ENCODE data around the gene PPP1R11.

Gene PPP1R11, protein sequence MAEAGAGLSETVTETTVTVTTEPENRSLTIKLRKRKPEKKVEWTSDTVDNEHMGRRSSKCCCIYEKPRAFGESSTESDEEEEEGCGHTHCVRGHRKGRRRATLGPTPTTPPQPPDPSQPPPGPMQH

DNA sequence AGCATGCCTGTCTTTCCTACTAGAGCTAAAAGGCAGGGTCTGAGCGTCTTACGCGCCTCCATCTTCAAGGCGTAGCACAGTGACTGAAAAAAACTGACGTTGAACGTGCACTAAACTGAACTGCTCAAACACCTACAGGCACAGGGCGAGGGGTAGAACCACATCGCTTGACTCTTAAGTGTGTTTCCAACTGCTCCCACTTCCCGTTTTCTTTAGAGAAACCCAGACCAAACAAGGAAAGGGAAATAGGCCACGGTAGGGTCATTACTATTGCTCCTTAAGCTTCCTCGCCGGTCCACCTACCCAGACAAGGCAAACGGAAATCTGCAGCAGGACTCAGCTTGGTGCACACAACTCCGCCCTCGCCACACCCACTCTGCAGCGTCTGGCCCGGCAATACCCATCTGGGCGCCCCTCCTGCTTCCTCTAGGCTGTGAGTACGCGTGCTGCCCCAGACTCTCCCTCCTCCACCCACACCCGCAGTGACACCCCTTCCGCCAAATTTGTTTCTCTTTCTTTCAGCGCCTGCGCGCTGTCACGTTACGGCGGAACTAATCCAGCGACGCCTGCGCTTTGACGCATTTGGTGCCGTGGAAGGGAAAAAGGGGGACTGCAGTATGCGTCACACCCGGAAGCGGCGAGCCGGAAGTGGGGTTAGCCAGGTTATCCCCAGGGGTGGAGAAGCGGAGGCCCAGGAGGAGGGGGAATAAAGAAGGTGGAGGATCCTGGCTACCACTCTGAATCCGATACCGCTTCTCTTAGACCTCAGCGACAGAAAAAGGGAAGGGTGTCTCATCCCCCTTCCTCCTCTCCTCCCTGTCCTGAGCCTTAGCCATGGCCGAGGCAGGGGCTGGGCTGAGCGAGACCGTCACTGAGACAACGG lies at the start of gene PPP1R11:
Gene PPP1R11 (plus strand): TSS at position 622 of the 883 bp plus-strand sequence. CDS start 213 bp downstream, at position 835.
- Histone ChIP-seq H3K79me2 (ENCODE audit: insufficient read depth, low read length) (peaks cover 47% of the 10 kb centered on the region), H3K36me3 (ENCODE audit: insufficient read depth, low read length) (no peaks in the 10 kb centered on the region; the same call in 1 of the 2 replicates), H3F3A (ENCODE audit: low read depth) (no peaks in the 10 kb centered on the region), H3K4me1 (ENCODE audit: insufficient read depth, low read length, poor library complexity, severe bottlenecking) (peaks cover 39% of the 10 kb centered on the region), H3K9ac (ENCODE audit: low read depth, low read length, poor library complexity, severe bottlenecking) (peak within 1 kb of the TSS; percentile 84), H3K4me2 (ENCODE audit: low read depth, low read length, poor library complexity, severe bottlenecking) (peak within 1 kb of the TSS; percentile 95), H3K4me3 (ENCODE audit: low read length, poor library complexity, severe bottlenecking) (peak within 1 kb of the TSS; percentile 89), H4K20me1 (ENCODE audit: insufficient read depth, low read length, poor library complexity, severe bottlenecking) (peaks cover 8% of the 10 kb centered on the region), H3K9me3 (ENCODE audit: insufficient read depth, low read depth, low read length) (no peaks in the 10 kb centered on the region), H3K27me3 (ENCODE audit: insufficient read depth, low read length, poor library complexity, severe bottlenecking) (no peaks in the 10 kb centered on the region), H2AFZ (ENCODE audit: low read length) (peak within 1 kb of the TSS; percentile 79), H3K9me2 (replicated peaks; ENCODE audit: low read depth, low read length) (no peaks in the 10 kb centered on the region)
- TF ChIP-seq, protein P1, sequence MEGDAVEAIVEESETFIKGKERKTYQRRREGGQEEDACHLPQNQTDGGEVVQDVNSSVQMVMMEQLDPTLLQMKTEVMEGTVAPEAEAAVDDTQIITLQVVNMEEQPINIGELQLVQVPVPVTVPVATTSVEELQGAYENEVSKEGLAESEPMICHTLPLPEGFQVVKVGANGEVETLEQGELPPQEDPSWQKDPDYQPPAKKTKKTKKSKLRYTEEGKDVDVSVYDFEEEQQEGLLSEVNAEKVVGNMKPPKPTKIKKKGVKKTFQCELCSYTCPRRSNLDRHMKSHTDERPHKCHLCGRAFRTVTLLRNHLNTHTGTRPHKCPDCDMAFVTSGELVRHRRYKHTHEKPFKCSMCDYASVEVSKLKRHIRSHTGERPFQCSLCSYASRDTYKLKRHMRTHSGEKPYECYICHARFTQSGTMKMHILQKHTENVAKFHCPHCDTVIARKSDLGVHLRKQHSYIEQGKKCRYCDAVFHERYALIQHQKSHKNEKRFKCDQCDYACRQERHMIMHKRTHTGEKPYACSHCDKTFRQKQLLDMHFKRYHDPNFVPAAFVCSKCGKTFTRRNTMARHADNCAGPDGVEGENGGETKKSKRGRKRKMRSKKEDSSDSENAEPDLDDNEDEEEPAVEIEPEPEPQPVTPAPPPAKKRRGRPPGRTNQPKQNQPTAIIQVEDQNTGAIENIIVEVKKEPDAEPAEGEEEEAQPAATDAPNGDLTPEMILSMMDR (conservative IDR thresholded peaks at IDR 0.05; ENCODE audit: low read length): no peak
- no peak for TF ChIP-seq EZH2phosphoT487 (IDR thresholded peaks at IDR 0.05; ENCODE audit: borderline replicate concordance)

DNA sequence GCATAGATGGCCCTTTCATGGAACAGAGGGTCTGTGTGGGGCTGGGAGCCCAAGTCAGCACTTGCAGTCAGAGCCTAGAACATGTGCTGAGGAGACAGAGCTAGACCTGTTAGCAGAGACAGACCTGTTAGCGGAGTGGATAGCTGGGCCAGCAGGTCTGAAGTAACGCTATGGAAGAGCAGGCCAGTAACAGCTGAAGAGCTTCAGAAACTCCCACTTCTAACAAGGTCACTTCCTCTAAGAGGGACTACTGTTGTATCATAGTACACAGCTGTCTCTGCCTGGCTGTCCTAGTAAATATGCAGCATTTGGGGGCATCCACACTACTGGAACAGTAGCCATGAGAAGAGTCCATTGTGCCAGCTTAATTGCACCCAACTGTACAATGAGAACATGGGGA lies 47.2 kb upstream of the PPP1R11 start:
- H3K9ac ChIP-seq (ENCODE audit: low read depth, low read length, poor library complexity, severe bottlenecking): no peak overlapping the region
- no peak overlapping the region for H2AFZ ChIP-seq (ENCODE audit: low read length)
- H3F3A ChIP-seq (ENCODE audit: low read depth): no peaks in the 10 kb centered on the region
- TF ChIP-seq EZH2phosphoT487 (IDR thresholded peaks at IDR 0.05; ENCODE audit: borderline replicate concordance): no peak
- TF ChIP-seq, protein P1 (conservative IDR thresholded peaks at IDR 0.05; ENCODE audit: low read length): no peak
- H3K79me2 ChIP-seq (ENCODE audit: insufficient read depth, low read length): no peaks in the 10 kb centered on the region
- no peak overlapping the region for H3K4me3 ChIP-seq (ENCODE audit: low read length, poor library complexity, severe bottlenecking)
- no peak overlapping the region for H3K4me2 ChIP-seq (ENCODE audit: low read depth, low read length, poor library complexity, severe bottlenecking)
- no peaks in the 10 kb centered on the region for H3K9me3 ChIP-seq (ENCODE audit: insufficient read depth, low read depth, low read length)
- no peaks in the 10 kb centered on the region for H3K9me2 ChIP-seq (replicated peaks; ENCODE audit: low read depth, low read length)
- H4K20me1 ChIP-seq (ENCODE audit: insufficient read depth, low read length, poor library complexity, severe bottlenecking): no peaks in the 10 kb centered on the region
- no peaks in the 10 kb centered on the region for H3K27me3 ChIP-seq (ENCODE audit: insufficient read depth, low read length, poor library complexity, severe bottlenecking)
- no peaks in the 10 kb centered on the region for H3K4me1 ChIP-seq (ENCODE audit: insufficient read depth, low read length, poor library complexity, severe bottlenecking)
- no peaks in the 10 kb centered on the region for H3K36me3 ChIP-seq (ENCODE audit: insufficient read depth, low read length)

DNA sequence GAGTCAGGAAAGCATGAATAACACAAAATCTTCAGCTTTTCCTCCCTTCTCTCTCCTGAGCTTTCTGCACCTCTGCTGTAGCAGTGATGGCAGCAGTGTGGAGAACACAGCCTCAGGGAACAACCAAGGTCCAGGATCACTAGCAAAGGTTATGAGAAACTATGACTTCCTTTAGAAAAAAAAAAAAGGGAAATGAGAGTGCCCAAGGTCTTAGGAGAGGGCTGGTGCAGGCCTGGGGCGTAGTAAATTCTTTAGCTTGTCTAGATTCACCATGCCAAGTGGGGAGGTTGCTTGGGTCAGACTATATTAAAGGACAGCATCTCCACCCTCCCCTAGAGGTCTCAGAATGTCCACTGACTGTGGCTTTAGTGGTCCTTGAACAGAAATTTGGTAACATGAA lies 46.4 kb upstream of the PPP1R11 start:
- Histone ChIP-seq H3K4me1 (ENCODE audit: insufficient read depth, low read length, poor library complexity, severe bottlenecking) (no peaks in the 10 kb centered on the region), H3K9me3 (ENCODE audit: insufficient read depth, low read depth, low read length) (no peaks in the 10 kb centered on the region), H3K9ac (ENCODE audit: low read depth, low read length, poor library complexity, severe bottlenecking) (no peak overlapping the region), H3K27me3 (ENCODE audit: insufficient read depth, low read length, poor library complexity, severe bottlenecking) (no peaks in the 10 kb centered on the region), H3K36me3 (ENCODE audit: insufficient read depth, low read length) (no peaks in the 10 kb centered on the region), H3K9me2 (replicated peaks; ENCODE audit: low read depth, low read length) (no peaks in the 10 kb centered on the region), H3K4me3 (ENCODE audit: low read length, poor library complexity, severe bottlenecking) (no peak overlapping the region), H4K20me1 (ENCODE audit: insufficient read depth, low read length, poor library complexity, severe bottlenecking) (no peaks in the 10 kb centered on the region), H3K79me2 (ENCODE audit: insufficient read depth, low read length) (no peaks in the 10 kb centered on the region), H3K4me2 (ENCODE audit: low read depth, low read length, poor library complexity, severe bottlenecking) (no peak overlapping the region), H3F3A (ENCODE audit: low read depth) (no peaks in the 10 kb centered on the region), H2AFZ (ENCODE audit: low read length) (no peak overlapping the region)
- TF ChIP-seq, protein P1 (conservative IDR thresholded peaks at IDR 0.05; ENCODE audit: low read length): no peak
- no peak for TF ChIP-seq EZH2phosphoT487 (IDR thresholded peaks at IDR 0.05; ENCODE audit: borderline replicate concordance)
